HL-60 (cell line): Measurements from ENCODE around the gene NPR2.

Experiments
- DNase-seq, 2 experiments: peaks; one replicate each; pipeline ENCODE4 v3.0.0-alpha.2; 2010 to 2020; ENCODE audit warnings: low read depth in 1 of 2, low spot score in 1 of 2
- H3K27ac ChIP-seq: fragments of 250-450 bp; sonication (Bioruptor Pico); replicated peaks from 2 replicates; pipeline ENCODE4 v1.5.1; 2020; ENCODE audit warnings: mild to moderate bottlenecking, moderate library complexity
- H3K27me3 ChIP-seq: fragments of 250-450 bp; sonication (Bioruptor Pico); 2 replicates; pipeline ENCODE4 v1.5.1; 2021; ENCODE audit warnings: mild to moderate bottlenecking, moderate library complexity; ENCODE audit not compliant: insufficient read depth, poor library complexity, severe bottlenecking
- H3K4me3 ChIP-seq: replicated peaks from 2 replicates; pipeline ENCODE4 v1.5.1; 2011; ENCODE audit warnings: mild to moderate bottlenecking, control low read depth, low read length; ENCODE audit not compliant: insufficient read depth
- CTCF ChIP-seq: IDR thresholded peaks from one replicate; pipeline ENCODE4 v1.5.1; 2011; ENCODE audit warnings: low read length, control low read depth, inconsistent platforms; ENCODE audit not compliant: insufficient read depth
- GABPA ChIP-seq: IDR thresholded peaks from 2 replicates; pipeline ENCODE4 v1.6.1; 2012; ENCODE audit warnings: low read depth
- POLR2AphosphoS5 ChIP-seq: IDR thresholded peaks from 2 replicates; pipeline ENCODE4 v1.6.1; 2012; ENCODE audit warnings: low read depth
- REST ChIP-seq: IDR thresholded peaks from 2 replicates; pipeline ENCODE4 v1.6.1; 2012; ENCODE audit warnings: low read depth; ENCODE audit not compliant: insufficient replicate concordance
- SPI1 ChIP-seq: IDR thresholded peaks from 2 replicates; pipeline ENCODE4 v1.6.1; 2012; ENCODE audit warnings: low read depth, mild to moderate bottlenecking, borderline replicate concordance

NPR2 gene

DNA sequence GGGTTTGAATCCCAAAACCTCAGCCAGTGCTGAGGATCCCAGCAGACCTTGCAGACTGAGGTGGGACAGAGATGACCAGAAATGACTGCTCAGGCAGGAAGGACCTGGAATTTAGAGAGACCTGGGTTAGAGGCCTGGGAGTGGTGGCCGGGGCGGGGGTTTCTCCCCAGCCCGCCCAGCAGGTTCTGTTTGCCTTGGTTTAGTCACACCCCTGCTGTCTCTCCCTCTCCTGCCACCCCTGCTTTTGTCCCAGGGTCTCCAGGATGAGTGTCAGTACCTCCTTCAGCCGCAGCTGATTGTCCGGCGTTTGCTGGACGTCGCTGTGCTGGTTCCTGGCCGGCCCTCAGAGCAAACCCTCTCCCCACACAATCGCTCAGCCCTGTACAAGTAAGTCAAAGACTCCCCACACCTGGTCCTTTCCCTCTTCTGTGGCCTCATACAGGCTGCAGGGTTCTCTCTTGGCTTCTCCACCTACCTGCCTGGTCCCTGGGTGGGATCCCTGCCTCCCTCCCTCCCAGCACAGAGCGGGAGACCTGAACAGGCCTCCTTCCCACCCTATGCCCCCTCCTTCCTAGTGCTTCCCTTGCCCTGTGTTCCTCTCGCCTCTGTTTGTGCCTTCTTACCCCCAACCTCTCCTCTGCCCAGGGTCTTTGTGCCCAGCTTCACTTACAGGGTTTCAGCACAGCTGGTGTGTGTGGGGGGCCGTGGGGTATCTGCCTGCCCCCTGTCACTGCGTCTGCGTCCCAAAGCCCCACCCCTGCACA is 49.7 kb downstream of the NPR2 start:
- TF ChIP-seq REST, result no peak
- no peak for TF ChIP-seq SPI1
- TF ChIP-seq POLR2AphosphoS5, result no peak
- no peak for TF ChIP-seq GABPA
- no peak for TF ChIP-seq CTCF
- Histone ChIP-seq H3K27me3 (peaks cover 34% of the 10 kb centered on the region), H3K27ac (no peak overlapping the region), H3K4me3 (no peak overlapping the region)
- DNase-seq, result no peak

DNA sequence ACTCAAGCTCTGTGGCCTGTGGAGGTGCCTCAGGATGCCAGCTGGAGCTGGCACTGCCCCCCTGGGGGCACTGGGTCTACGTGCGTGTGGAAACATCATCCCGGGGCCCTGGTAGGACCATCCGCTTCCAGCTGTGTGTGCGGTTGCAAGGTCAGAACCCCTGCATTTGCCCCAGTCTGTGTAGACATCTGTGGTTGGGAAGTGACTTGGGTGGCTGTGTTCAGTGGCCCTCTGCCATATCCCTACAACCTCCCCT is 50.2 kb downstream of the NPR2 start:
- TF ChIP-seq SPI1, result no peak
- TF ChIP-seq GABPA, result no peak
- no peak for TF ChIP-seq CTCF
- no peak for TF ChIP-seq REST
- TF ChIP-seq POLR2AphosphoS5, result no peak
- DNase-seq, result no peak
- H3K4me3 ChIP-seq, result no peak overlapping the region
- H3K27me3 ChIP-seq, result peaks cover 34% of the 10 kb centered on the region
- H3K27ac ChIP-seq, result no peak overlapping the region

- no peak overlapping the region for H3K4me3 ChIP-seq
- TF ChIP-seq POLR2AphosphoS5 (no peak), REST (no peak), SPI1 (no peak), CTCF (no peak), GABPA (no peak)
- peaks cover 34% of the 10 kb centered on the region for H3K27me3 ChIP-seq
- no peak overlapping the region for H3K27ac ChIP-seq
- DNase-seq, result no peak
These were observed 50.8 kb downstream of the NPR2 start for GRCh38 chr9:35842020-35842745.
